HEK293 (cell line): ENCODE results near the gene NMNAT2.

Experiments used
- CTCF ChIA-PET: fragments of 350-600 bp; formaldehyde crosslinking; extraction: SDS; loops from one replicate; lab custom pipeline; 2021; ENCODE audit warnings: antibody characterized with exemption; lab: Yijun Ruan, JAX
- POLR2A ChIA-PET: fragments of 300-600 bp; formaldehyde crosslinking; extraction: SDS; loops from one replicate; lab custom pipeline; 2020; ENCODE audit warnings: antibody characterized with exemption, inconsistent platforms; lab: Yijun Ruan, JAX
- H3K27ac ChIP-seq: fragments of 200-500 bp; sonication (Bioruptor generic); 2 replicates; pipeline ENCODE4 v1.5.1; 2014; ENCODE audit warnings: low read depth, low read length, control low read depth, inconsistent platforms; ENCODE audit errors: extremely low read depth
- H3K36me3 ChIP-seq, 2 experiments: fragments of 200-500 bp in 1 of 2; sonication (Bioruptor generic) in 1 of 2; 1 replicate in 1 of 2; 2 replicates in 1 of 2; pipeline ENCODE4 v1.5.1; 2014 to 2017; ENCODE audit warnings: inconsistent platforms in 2 of 2, low read length in 2 of 2; ENCODE audit not compliant: control insufficient read depth in 2 of 2, insufficient read depth in 1 of 2
- H3K4me1 ChIP-seq: fragments of 200-500 bp; sonication (Bioruptor generic); 2 replicates; pipeline ENCODE4 v1.5.1; 2014; ENCODE audit warnings: mild to moderate bottlenecking, low read length, inconsistent platforms; ENCODE audit not compliant: control insufficient read depth, insufficient read depth
- H3K4me3 ChIP-seq: 2 replicates; pipeline ENCODE4 v1.5.1; 2011; ENCODE audit warnings: low read depth, mild to moderate bottlenecking, control low read depth, low read length, moderate library complexity
- H3K9me3 ChIP-seq: fragments of 200-500 bp; sonication (Bioruptor generic); 2 replicates; pipeline ENCODE4 v1.5.1; 2014; ENCODE audit warnings: low read depth, low read length, inconsistent platforms; ENCODE audit not compliant: control insufficient read depth, insufficient read depth
- BCL11B ChIP-seq: fragments of 450-650 bp; formaldehyde crosslinking; IDR thresholded peaks from 2 replicates; pipeline ENCODE4 v1.5.1; 2016; ENCODE audit warnings: low read depth, missing biosample characterization, missing genetic modification characterization
- ZBTB11 ChIP-seq: fragments of 450-650 bp; formaldehyde crosslinking; conservative IDR thresholded peaks from 2 replicates; pipeline ENCODE4 v1.5.1; 2016; ENCODE audit warnings: low read depth, missing biosample characterization, missing genetic modification characterization
- ZBTB21 ChIP-seq: fragments of 450-650 bp; formaldehyde crosslinking; IDR thresholded peaks from 2 replicates; pipeline ENCODE4 v1.5.1; 2017; ENCODE audit warnings: missing biosample characterization, missing genetic modification characterization
- ZBTB49 ChIP-seq: fragments of 450-650 bp; formaldehyde crosslinking; IDR thresholded peaks from 2 replicates; pipeline ENCODE4 v1.5.1; 2016; ENCODE audit warnings: missing biosample characterization, missing genetic modification characterization, low read depth
- ZNF155 ChIP-seq: fragments of 450-650 bp; formaldehyde crosslinking; IDR thresholded peaks from 2 replicates; pipeline ENCODE4 v1.5.1; 2016; ENCODE audit warnings: missing biosample characterization, missing genetic modification characterization
- ZNF157 ChIP-seq: fragments of 450-650 bp; formaldehyde crosslinking; IDR thresholded peaks from 2 replicates; pipeline ENCODE4 v1.5.1; 2016; ENCODE audit warnings: missing biosample characterization, missing genetic modification characterization
- ZNF211 ChIP-seq: fragments of 450-650 bp; formaldehyde crosslinking; IDR thresholded peaks from 2 replicates; pipeline ENCODE4 v1.5.1; 2016; ENCODE audit warnings: low read depth, missing biosample characterization, missing genetic modification characterization
- ZNF560 ChIP-seq: fragments of 450-650 bp; formaldehyde crosslinking; IDR thresholded peaks from 2 replicates; pipeline ENCODE4 v1.5.1; 2017; ENCODE audit warnings: missing biosample characterization, missing genetic modification characterization, borderline replicate concordance
- ZNF670 ChIP-seq: fragments of 450-650 bp; formaldehyde crosslinking; IDR thresholded peaks from 2 replicates; pipeline ENCODE4 v1.5.1; 2016; ENCODE audit warnings: missing biosample characterization, missing genetic modification characterization, low read depth
- ZNF776 ChIP-seq: fragments of 450-650 bp; formaldehyde crosslinking; IDR thresholded peaks from 2 replicates; pipeline ENCODE4 v1.5.0; 2017; ENCODE audit warnings: missing biosample characterization, missing genetic modification characterization, borderline replicate concordance
- TF ChIP-seq, protein P1 (sequence below): fragments of 450-650 bp; formaldehyde crosslinking; IDR thresholded peaks from 2 replicates; pipeline ENCODE4 v1.5.1; 2016; ENCODE audit warnings: missing biosample characterization, missing genetic modification characterization
- TF ChIP-seq, protein P2 (sequence below): fragments of 450-650 bp; formaldehyde crosslinking; IDR thresholded peaks from 2 replicates; pipeline ENCODE4 v1.5.1; 2016; ENCODE audit warnings: missing biosample characterization, missing genetic modification characterization
- TF ChIP-seq, protein P3 (sequence below): fragments of 450-650 bp; formaldehyde crosslinking; conservative IDR thresholded peaks from 2 replicates; pipeline ENCODE4 v1.5.1; 2016; ENCODE audit warnings: low read depth, missing biosample characterization, missing genetic modification characterization

The NMNAT2 gene

DNA sequence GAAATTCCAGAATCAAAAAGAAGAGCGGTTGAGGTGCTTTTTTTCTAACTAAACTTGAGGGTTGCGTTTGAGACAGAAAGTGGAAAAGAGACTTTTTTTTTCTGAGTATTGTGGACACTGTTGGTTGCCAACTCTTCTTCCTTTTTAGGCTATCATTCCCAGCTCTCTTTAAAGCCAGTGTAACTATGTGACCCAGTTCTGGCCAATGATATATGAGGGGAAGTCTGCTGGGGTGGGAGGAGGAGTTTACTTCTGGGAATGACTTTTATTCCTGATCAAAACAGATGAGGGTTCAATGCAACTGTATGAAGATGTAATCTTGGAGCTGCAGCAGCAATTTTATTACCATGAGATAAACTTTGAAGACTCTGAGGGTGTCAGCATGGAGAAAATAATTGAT lies 17.3 kb upstream of the NMNAT2 start (continued):
- TF ChIP-seq ZBTB49: no peak
- TF ChIP-seq BCL11B (tag by site-specific recombination): no peak
- no peak for TF ChIP-seq ZNF155 (tag by site-specific recombination)
- TF ChIP-seq ZNF211 (tag by site-specific recombination): no peak
- TF ChIP-seq ZNF560 (tag by site-specific recombination): no peak
- TF ChIP-seq, protein P1, sequence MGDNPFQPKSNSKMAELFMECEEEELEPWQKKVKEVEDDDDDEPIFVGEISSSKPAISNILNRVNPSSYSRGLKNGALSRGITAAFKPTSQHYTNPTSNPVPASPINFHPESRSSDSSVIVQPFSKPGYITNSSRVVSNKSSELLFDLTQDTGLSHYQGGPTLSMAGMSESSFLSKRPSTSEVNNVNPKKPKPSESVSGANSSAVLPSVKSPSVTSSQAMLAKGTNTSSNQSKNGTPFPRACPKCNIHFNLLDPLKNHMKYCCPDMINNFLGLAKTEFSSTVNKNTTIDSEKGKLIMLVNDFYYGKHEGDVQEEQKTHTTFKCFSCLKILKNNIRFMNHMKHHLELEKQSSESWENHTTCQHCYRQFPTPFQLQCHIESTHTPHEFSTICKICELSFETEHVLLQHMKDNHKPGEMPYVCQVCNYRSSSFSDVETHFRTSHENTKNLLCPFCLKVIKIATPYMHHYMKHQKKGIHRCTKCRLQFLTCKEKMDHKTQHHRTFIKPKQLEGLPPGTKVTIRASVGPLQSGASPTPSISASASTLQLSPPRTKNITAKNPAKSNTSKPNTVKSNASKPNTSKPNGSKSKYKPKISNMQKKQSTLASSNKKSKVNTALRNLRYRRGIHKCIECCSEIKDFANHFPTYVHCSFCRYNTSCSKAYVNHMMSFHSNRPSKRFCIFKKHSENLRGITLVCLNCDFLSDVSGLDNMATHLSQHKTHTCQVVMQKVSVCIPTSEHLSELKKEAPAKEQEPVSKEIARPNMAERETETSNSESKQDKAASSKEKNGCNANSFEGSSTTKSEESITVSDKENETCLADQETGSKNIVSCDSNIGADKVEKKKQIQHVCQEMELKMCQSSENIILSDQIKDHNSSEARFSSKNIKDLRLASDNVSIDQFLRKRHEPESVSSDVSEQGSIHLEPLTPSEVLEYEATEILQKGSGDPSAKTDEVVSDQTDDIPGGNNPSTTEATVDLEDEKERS: no peak
- TF ChIP-seq, protein P2, sequence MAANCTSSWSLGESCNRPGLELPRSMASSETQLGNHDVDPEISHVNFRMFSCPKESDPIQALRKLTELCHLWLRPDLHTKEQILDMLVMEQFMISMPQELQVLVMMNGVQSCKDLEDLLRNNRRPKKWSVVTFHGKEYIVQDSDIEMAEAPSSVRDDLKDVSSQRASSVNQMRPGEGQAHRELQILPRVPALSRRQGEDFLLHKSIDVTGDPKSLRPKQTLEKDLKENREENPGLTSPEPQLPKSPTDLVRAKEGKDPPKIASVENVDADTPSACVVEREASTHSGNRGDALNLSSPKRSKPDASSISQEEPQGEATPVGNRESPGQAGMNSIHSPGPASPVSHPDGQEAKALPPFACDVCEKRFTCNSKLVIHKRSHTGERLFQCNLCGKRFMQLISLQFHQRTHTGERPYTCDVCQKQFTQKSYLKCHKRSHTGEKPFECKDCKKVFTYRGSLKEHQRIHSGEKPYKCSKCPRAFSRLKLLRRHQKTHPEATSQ: no peak
- TF ChIP-seq, protein P3, sequence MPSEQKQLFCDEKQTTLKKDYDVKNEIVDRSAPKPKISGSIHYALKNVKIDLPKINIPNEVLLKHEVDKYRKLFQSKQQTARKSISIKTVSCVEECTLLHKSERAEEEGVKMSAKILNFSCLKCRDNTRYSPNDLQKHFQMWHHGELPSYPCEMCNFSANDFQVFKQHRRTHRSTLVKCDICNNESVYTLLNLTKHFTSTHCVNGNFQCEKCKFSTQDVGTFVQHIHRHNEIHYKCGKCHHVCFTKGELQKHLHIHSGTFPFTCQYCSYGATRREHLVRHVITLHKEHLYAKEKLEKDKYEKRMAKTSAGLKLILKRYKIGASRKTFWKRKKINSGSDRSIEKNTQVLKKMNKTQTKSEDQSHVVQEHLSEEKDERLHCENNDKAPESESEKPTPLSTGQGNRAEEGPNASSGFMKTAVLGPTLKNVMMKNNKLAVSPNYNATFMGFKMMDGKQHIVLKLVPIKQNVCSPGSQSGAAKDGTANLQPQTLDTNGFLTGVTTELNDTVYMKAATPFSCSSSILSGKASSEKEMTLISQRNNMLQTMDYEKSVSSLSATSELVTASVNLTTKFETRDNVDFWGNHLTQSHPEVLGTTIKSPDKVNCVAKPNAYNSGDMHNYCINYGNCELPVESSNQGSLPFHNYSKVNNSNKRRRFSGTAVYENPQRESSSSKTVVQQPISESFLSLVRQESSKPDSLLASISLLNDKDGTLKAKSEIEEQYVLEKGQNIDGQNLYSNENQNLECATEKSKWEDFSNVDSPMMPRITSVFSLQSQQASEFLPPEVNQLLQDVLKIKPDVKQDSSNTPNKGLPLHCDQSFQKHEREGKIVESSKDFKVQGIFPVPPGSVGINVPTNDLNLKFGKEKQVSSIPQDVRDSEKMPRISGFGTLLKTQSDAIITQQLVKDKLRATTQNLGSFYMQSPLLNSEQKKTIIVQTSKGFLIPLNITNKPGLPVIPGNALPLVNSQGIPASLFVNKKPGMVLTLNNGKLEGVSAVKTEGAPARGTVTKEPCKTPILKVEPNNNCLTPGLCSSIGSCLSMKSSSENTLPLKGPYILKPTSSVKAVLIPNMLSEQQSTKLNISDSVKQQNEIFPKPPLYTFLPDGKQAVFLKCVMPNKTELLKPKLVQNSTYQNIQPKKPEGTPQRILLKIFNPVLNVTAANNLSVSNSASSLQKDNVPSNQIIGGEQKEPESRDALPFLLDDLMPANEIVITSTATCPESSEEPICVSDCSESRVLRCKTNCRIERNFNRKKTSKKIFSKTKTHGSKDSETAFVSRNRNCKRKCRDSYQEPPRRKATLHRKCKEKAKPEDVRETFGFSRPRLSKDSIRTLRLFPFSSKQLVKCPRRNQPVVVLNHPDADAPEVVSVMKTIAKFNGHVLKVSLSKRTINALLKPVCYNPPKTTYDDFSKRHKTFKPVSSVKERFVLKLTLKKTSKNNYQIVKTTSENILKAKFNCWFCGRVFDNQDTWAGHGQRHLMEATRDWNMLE: no peak
- TF ChIP-seq ZNF776 (tag by site-specific recombination): no peak
- TF ChIP-seq, all 188 proteins: peak for 0

DNA sequence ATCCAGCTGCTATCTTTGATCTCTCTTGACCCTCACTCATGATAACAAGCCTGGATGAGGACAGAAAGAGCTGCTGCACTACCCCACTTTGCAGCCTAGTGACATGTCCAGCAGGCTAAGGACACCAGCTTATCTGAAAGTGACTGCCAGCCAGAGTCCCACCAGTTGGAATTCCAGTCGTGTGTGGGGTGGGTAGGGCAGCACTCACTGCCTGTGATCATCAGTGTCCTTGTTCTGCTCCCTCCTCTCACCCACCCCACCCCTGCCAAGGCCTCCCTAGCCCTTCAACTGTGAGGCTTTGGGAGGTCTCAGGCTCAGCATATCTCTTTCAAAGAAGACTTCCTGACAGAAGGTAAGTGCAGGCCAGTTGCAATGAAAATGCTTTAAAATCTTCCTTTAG lies 15.5 kb upstream of the NMNAT2 start:
- ChIA-PET CTCF (no interaction called here), POLR2A (no interaction called here)
- Histone ChIP-seq H3K9me3 (no peaks in the 10 kb centered on the region; the same call in 1 of the 2 replicates), H3K4me3 (no peak overlapping the region), H3K4me1 (no peaks in the 10 kb centered on the region), H3K36me3 (no peaks in the 10 kb centered on the region), H3K27ac (no peak overlapping the region)
- no peak for TF ChIP-seq ZNF670
- TF ChIP-seq ZBTB11 (tag by site-specific recombination): no peak
- no peak for TF ChIP-seq ZBTB21 (tag by site-specific recombination)
- TF ChIP-seq ZNF157 (tag by site-specific recombination): no peak
